NT2/D1 (cell line): ENCODE results near the gene OSBPL10.

Source experiments
- SUZ12 ChIP-seq: IDR thresholded peaks from 2 replicates; pipeline ENCODE4 v1.6.1; 2011; ENCODE audit not compliant: insufficient read length, insufficient read depth; ENCODE audit errors: extremely low read depth
- YY1 ChIP-seq: IDR thresholded peaks from 2 replicates; pipeline ENCODE4 v1.6.1; 2011; ENCODE audit not compliant: insufficient read length, insufficient read depth
- ZNF274 ChIP-seq: IDR thresholded peaks from 2 replicates; pipeline ENCODE4 v1.6.1; 2011; ENCODE audit warnings: mild to moderate bottlenecking, low read depth, low read length

GRCh38 chr3:31968927-31969418, 12.1 kb downstream of the OSBPL10 start:
- no peak for TF ChIP-seq YY1
- TF ChIP-seq ZNF274, result no peak
- TF ChIP-seq SUZ12, result no peak
